AG10803 (cell line): ENCODE results near the gene RUFY3.

Source experiments
- DNase-seq: peaks from one replicate; pipeline ENCODE4 v3.0.0; 2010; ENCODE audit warnings: low read depth
- H3K4me3 ChIP-seq: 2 replicates; pipeline ENCODE4 v1.5.1; 2011; ENCODE audit warnings: mild to moderate bottlenecking, low read length, control low read depth
- TF ChIP-seq, protein P1 (sequence below): conservative IDR thresholded peaks from 2 replicates; pipeline ENCODE4 v1.5.1; 2011; ENCODE audit warnings: mild to moderate bottlenecking, low read length, control low read depth, inconsistent platforms

RUFY3 gene

GRCh38 chr4:70754470-70754869, 32.7 kb downstream of the RUFY3 start:
- TF ChIP-seq, protein P1, sequence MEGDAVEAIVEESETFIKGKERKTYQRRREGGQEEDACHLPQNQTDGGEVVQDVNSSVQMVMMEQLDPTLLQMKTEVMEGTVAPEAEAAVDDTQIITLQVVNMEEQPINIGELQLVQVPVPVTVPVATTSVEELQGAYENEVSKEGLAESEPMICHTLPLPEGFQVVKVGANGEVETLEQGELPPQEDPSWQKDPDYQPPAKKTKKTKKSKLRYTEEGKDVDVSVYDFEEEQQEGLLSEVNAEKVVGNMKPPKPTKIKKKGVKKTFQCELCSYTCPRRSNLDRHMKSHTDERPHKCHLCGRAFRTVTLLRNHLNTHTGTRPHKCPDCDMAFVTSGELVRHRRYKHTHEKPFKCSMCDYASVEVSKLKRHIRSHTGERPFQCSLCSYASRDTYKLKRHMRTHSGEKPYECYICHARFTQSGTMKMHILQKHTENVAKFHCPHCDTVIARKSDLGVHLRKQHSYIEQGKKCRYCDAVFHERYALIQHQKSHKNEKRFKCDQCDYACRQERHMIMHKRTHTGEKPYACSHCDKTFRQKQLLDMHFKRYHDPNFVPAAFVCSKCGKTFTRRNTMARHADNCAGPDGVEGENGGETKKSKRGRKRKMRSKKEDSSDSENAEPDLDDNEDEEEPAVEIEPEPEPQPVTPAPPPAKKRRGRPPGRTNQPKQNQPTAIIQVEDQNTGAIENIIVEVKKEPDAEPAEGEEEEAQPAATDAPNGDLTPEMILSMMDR: no peak
- no peak overlapping the region for H3K4me3 ChIP-seq
- DNase-seq: no peak

DNA sequence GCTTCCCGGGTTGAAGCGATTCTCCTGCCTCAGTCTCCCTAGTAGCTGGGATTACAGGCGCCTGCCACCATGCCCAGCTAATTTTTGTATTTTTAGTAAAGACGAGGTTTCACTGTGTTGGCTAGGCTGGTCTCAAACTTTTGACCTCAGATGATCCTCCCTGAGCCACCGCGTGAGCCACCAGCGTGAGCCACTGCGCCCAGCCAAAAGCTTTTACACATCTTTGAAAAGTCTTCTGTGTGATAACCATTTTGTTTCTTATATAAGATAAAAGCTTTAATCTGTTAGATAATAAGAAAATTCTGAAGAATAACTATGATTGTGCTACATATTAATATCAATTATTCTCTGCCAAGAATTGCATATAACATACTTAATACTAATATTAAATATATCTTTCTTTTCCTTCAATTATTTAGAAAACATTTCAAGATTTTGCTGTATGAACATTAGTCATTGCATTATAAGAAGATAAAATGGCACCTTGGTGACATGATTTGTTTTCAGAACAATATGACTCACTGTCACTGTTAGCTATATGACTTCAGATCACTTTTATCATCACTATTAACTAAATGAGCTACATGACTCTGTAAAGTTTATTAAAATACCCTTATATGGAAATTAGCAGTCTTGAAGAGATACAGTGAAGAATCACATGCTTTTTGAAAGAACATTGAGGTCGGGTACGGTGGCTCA, 33.4 kb downstream of the RUFY3 start:
- no peak overlapping the region for H3K4me3 ChIP-seq
- TF ChIP-seq, protein P1: no peak

DNA sequence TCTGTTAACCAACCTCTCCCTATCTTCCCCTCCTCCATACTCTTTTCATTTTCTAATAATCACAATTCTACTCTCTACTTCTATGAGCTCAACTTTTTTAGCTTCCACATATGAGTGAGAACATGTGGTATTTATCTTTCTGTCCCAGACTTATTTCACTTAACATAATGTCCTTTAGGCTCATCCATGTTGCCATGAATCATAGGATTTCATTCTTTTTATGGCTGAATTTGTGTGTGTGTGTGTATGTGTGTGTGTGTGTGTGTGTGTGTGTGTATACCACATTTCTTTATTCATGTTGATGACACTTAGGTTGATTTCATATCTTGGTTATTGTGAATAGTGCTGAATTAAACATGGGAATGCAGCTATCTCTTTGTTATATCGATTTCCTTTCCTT, 37.4 kb downstream of the RUFY3 start:
- H3K4me3 ChIP-seq: no peak overlapping the region
- TF ChIP-seq, protein P1: no peak
- DNase-seq: no peak

More for the DNA sequence above, 33.4 kb downstream of the RUFY3 start:
- no peak for DNase-seq

DNA sequence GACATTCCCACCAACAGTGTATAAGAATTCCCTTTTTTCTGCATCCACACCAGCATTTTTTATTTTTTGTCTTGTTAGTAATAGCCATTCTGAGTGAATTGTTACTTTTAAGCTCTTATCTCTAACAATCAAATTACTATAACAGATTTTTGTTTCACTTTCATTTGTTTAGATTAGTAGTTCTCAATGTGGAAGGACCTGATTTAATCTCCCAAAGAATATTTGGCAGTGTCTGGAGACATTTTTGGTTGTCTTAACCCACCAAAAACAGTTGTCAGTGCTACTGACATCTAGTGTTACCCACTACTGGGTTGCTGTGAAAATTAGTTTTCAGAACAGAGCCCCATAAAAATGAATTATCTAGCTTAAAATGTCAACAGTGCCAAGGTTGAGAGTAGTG, 37.9 kb downstream of the RUFY3 start:
- H3K4me3 ChIP-seq: no peak overlapping the region
- TF ChIP-seq, protein P1: no peak
- no peak for DNase-seq

GRCh38 chr4:70760662-70761061, 38.9 kb downstream of the RUFY3 start:
- no peak overlapping the region for H3K4me3 ChIP-seq
- TF ChIP-seq, protein P1: no peak
- DNase-seq: no peak

- DNase-seq: no peak
- H3K4me3 ChIP-seq: no peak overlapping the region
- TF ChIP-seq, protein P1: no peak
Measured at GRCh38 chr4:70761276-70761816, 39.6 kb downstream of the RUFY3 start.

- DNase-seq: no peak
- no peak overlapping the region for H3K4me3 ChIP-seq
- TF ChIP-seq, protein P1: no peak
Measured at GRCh38 chr4:70765368-70765767, 43.6 kb downstream of the RUFY3 start.
